ENCODE data around the gene TTC16. TPM values are rescaled to one million over a fixed set of nuclear protein-coding genes. Genes with fewer than 3 reads are reported as not detected.

TTC16 gene
- total RNA-seq, 1 experiment from 2014 or later = not detected

GRCh38 chr9:127676638-127677037 is 39.2 kb upstream of the TTC16 start:
- H3K18ac ChIP-seq (ENCODE audit: insufficient read length, low read depth, low read length) = no peak overlapping the region
- H3K4me3 Mint-ChIP-seq = no peak overlapping the region

More at GRCh38 chr9:127676638-127677037, 39.2 kb upstream of the TTC16 start:
- Histone ChIP-seq H2AK5ac (ENCODE audit: insufficient read length, low read length) (no peak overlapping the region), H4K5ac (ENCODE audit: insufficient read length, low read depth, low read length) (no peak overlapping the region), H3K79me2 (ENCODE audit: insufficient read depth, low read length) (no peaks in the 10 kb centered on the region), H3K27ac (ENCODE audit: insufficient read length, low read depth, low read length) (no peak overlapping the region), H4K91ac (ENCODE audit: insufficient read length, low read depth, low read length) (no peak overlapping the region), H3K23me2 (ENCODE audit: insufficient read length, low read depth, low read length, poor library complexity, severe bottlenecking) (no peaks in the 10 kb centered on the region), H3K9ac (ENCODE audit: extremely low read depth, insufficient read length, low read length) (no peak overlapping the region), H2AFZ (ENCODE audit: low read length) (no peak overlapping the region), H3K79me1 (ENCODE audit: insufficient read depth, low read depth, low read length, poor library complexity, severe bottlenecking) (no peaks in the 10 kb centered on the region), H2BK20ac (ENCODE audit: low read depth, low read length, poor library complexity, severe bottlenecking) (no peak overlapping the region), H2BK15ac (ENCODE audit: low read depth, low read length) (no peak overlapping the region), H3K4me2 (ENCODE audit: insufficient read depth, insufficient read length, low read length) (no peak overlapping the region), H3K23ac (ENCODE audit: insufficient read length, low read depth, low read length) (no peak overlapping the region), H3K4ac (ENCODE audit: low read depth, low read length) (no peak overlapping the region), H4K8ac (replicated peaks; ENCODE audit: insufficient read length, low read depth, low read length) (no peak overlapping the region), H2BK12ac (ENCODE audit: insufficient read length, low read depth, low read length) (no peak overlapping the region), H2BK120ac (ENCODE audit: low read depth, low read length, poor library complexity, severe bottlenecking) (no peak overlapping the region), H3K56ac (ENCODE audit: insufficient read length, low read depth, low read length) (no peak overlapping the region), H4K20me1 (ENCODE audit: control insufficient read depth, insufficient read depth, insufficient read length) (no peaks in the 10 kb centered on the region), H3K4me1 (ENCODE audit: insufficient read depth, low read length) (no peaks in the 10 kb centered on the region), H3T11ph (ENCODE audit: low read length) (no peak overlapping the region), H3K14ac (ENCODE audit: insufficient read depth, low read length) (no peak overlapping the region), H2BK5ac (ENCODE audit: insufficient read length, low read length) (no peak overlapping the region), H3K9me3 (ENCODE audit: control insufficient read depth, low read depth, low read length) (no peaks in the 10 kb centered on the region), H3K27me3 (ENCODE audit: insufficient read depth, low read length) (no peaks in the 10 kb centered on the region)
- TF ChIP-seq, protein P1, sequence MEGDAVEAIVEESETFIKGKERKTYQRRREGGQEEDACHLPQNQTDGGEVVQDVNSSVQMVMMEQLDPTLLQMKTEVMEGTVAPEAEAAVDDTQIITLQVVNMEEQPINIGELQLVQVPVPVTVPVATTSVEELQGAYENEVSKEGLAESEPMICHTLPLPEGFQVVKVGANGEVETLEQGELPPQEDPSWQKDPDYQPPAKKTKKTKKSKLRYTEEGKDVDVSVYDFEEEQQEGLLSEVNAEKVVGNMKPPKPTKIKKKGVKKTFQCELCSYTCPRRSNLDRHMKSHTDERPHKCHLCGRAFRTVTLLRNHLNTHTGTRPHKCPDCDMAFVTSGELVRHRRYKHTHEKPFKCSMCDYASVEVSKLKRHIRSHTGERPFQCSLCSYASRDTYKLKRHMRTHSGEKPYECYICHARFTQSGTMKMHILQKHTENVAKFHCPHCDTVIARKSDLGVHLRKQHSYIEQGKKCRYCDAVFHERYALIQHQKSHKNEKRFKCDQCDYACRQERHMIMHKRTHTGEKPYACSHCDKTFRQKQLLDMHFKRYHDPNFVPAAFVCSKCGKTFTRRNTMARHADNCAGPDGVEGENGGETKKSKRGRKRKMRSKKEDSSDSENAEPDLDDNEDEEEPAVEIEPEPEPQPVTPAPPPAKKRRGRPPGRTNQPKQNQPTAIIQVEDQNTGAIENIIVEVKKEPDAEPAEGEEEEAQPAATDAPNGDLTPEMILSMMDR (conservative IDR thresholded peaks at IDR 0.05) = no peak
- no CpG with 5 or more reads among the region's 12 CpGs for WGBS (ENCODE audit: extremely low coverage, insufficient read length, low lambda C conversion rate)
- DNase-seq = no peak
- Mint-ChIP-seq H3K4me1 (no peaks in the 10 kb centered on the region), H3K27me3 (ENCODE audit: low read depth) (no peaks in the 10 kb centered on the region), H3K9me3 (no peaks in the 10 kb centered on the region), H3K27ac (no peak overlapping the region), H3K36me3 (ENCODE audit: insufficient read depth in 1 of 3, low read depth in 3 of 3) (peaks cover 26 to 56% (median 33%) of the 10 kb centered on the region in 3 experiments; a peak in 6 of 7 replicates)
